ENCODE measurements around the gene HAGH. TPM values are rescaled to one million over a fixed set of nuclear protein-coding genes. Genes with fewer than 3 reads are reported as not detected.
A peak's percentile ranks its signal among the peaks of the same experiment; 100 is the strongest.

HAGH gene
- total and polyA plus RNA-seq, 10 of the 15 experiments (the other 5 are each of a cell fraction or from before 2014, with no cell fraction given), result 2.0 to 50.1 (median 22.4) TPM

GRCh38 chr16:1826691-1827573 lies at the start of gene HAGH, which contains the start of gene FAHD1 (continued):
- TF ChIP-seq TCF7 (IDR thresholded peaks at IDR 0.05; ENCODE audit: borderline replicate concordance) (no peak), ZBED1 (IDR thresholded peaks at IDR 0.05; ENCODE audit: borderline replicate concordance) (no peak), ZNF384 (IDR thresholded peaks at IDR 0.05; ENCODE audit: borderline replicate concordance, low read depth, low read length) (no peak), SRF (IDR thresholded peaks at IDR 0.05; ENCODE audit: low read depth in 2 of 2, low read length in 2 of 2) (no peak; a peak in 1 of 4 replicates), CEBPZ (IDR thresholded peaks at IDR 0.05; ENCODE audit: low read depth, low read length) (peak; percentile 48; the same call in 1 of the 2 replicates), NFYA (IDR thresholded peaks at IDR 0.05; ENCODE audit: borderline replicate concordance, low read depth, low read length) (no peak), RCOR1 (conservative IDR thresholded peaks at IDR 0.05; ENCODE audit: low read depth, low read length) (no peak), MYC (IDR thresholded peaks at IDR 0.05; ENCODE audit: insufficient read depth, insufficient read length, insufficient replicate concordance, low read length, severe bottlenecking) (peak; percentile 85), SUPT20H (IDR thresholded peaks at IDR 0.05; ENCODE audit: borderline replicate concordance, control insufficient read depth, low read depth, low read length) (no peak), MEF2A (IDR thresholded peaks at IDR 0.05; ENCODE audit: insufficient read depth, low read depth, low read length) (no peak), JUNB (IDR thresholded peaks at IDR 0.05) (no peak), USF2 (IDR thresholded peaks at IDR 0.05; ENCODE audit: borderline replicate concordance, low read depth, low read length) (peak; percentile 99), KAT2A (conservative IDR thresholded peaks at IDR 0.05; ENCODE audit: control insufficient read depth, low read depth, low read length) (no peak), CBX5 (IDR thresholded peaks at IDR 0.05; ENCODE audit: low read depth) (no peak), POLR2A (IDR thresholded peaks at IDR 0.05; ENCODE audit: low read depth, low read length) (peak; percentile 84), DPF2 (IDR thresholded peaks at IDR 0.05) (peak; percentile 64; the same call in 1 of the 2 replicates), E2F8 (IDR thresholded peaks at IDR 0.05; ENCODE audit: low read depth, partially characterized antibody) (no peak), RELA (IDR thresholded peaks at IDR 0.05; ENCODE audit: borderline replicate concordance, partially characterized antibody) (no peak), SMC3 (IDR thresholded peaks at IDR 0.05; ENCODE audit: borderline replicate concordance, low read length) (no peak), NR2C1 (IDR thresholded peaks at IDR 0.05) (peak; percentile 51; the same call in 1 of the 2 replicates), CHD4 (IDR thresholded peaks at IDR 0.05) (no peak), NRF1 (conservative IDR thresholded peaks at IDR 0.05; ENCODE audit: low read depth, low read length) (no peak), NBN (IDR thresholded peaks at IDR 0.05) (peak; percentile 92)
